Measurements from ENCODE around the gene PPM1M. TPM values are rescaled to one million over a fixed set of nuclear protein-coding genes. Genes with fewer than 3 reads are reported as not detected.
A peak's percentile ranks its signal among the peaks of the same experiment; 100 is the strongest.

The PPM1M gene
- total RNA-seq (10 to 100 TPM; 18.2 to 45.0 TPM), polyA plus RNA-seq (10 to 100 TPM; 25.0 to 53.6 TPM)
- long read RNA-seq, donor 1, partial matches to known transcripts = 0 of 3 reads
- long read RNA-seq, donor 1, other reads (novel, unspliced or antisense) = 0 of 3 reads
- long read RNA-seq, donor 2, partial matches to known transcripts = 0 of 1 reads
- long read RNA-seq, donor 2, other reads (novel, unspliced or antisense) = 0 of 1 reads
- long read RNA-seq, donor 3, partial matches to known transcripts = 0 of 2 reads
- long read RNA-seq, donor 3, other reads (novel, unspliced or antisense) = 0 of 2 reads
- long read RNA-seq, donor 4 = 0 reads
- long read RNA-seq, donor 5, partial matches to known transcripts = 0 of 2 reads
- long read RNA-seq, donor 5, other reads (novel, unspliced or antisense) = 0 of 2 reads

- Histone ChIP-seq H3K4me1 (ENCODE audit: control insufficient read depth in 5 of 5, insufficient read depth in 5 of 5, low read length in 5 of 5) (peaks cover 0 to 15% (median 10%) of the 10 kb centered on the region in 5 donors), H3K27me3 (ENCODE audit: control insufficient read depth in 3 of 3, insufficient read depth in 3 of 3, low read length in 2 of 3) (no peaks in the 10 kb centered on the region), H3K4me3 (peak within 1 kb of the TSS; percentile 53), H3K27ac (ENCODE audit: low read depth in 1 of 2, low read length in 1 of 2) (peak within 1 kb of the TSS in 1 of 2 donors; percentile 88), H3K9me3 (ENCODE audit: control insufficient read depth in 4 of 4, insufficient read depth in 3 of 4, low read length in 3 of 4) (peaks cover 0 to 3% (median 0%) of the 10 kb centered on the region in 4 donors), H3K36me3 (ENCODE audit: control insufficient read depth in 4 of 4, insufficient read depth in 4 of 4, low read length in 4 of 4) (peaks cover 0 to 23% (median 12%) of the 10 kb centered on the region in 4 donors), H3K9ac (ENCODE audit: insufficient read depth in 1 of 2, low read length in 2 of 2) (peak within 1 kb of the TSS; percentile 33 to 62)
- ATAC-seq (ENCODE audit: insufficient read depth, low FRiP score) (peak; percentile 15), DNase-seq (peak; percentile 58 to 77 (median 74))
- no peak for TF ChIP-seq CTCF (IDR thresholded peaks at IDR 0.05; ENCODE audit: control extremely low read depth, extremely low read depth)
- WGBS, 2 donors = 1 to 2% methylated on average over 60 to 98 of the region's 98 CpGs
These were observed at the start of gene PPM1M for GRCh38 chr3:52245322-52246263. TSS of gene PPM1M (plus strand) at chr3:52245759. CDS start at chr3:52245825, 66 bp downstream.

- TF ChIP-seq CTCF (IDR thresholded peaks at IDR 0.05; ENCODE audit: control extremely low read depth, extremely low read depth) = no peak
- ATAC-seq (ENCODE audit: insufficient read depth, low FRiP score) (peak; percentile 21), DNase-seq (peak in 2 of 3 donors; percentile 69 to 81)
- Histone ChIP-seq H3K4me1 (ENCODE audit: control insufficient read depth in 5 of 5, insufficient read depth in 5 of 5, low read length in 5 of 5) (peaks cover 12 to 74% (median 43%) of the 10 kb centered on the region in 5 donors), H3K4me3 (no peak overlapping the region), H3K36me3 (ENCODE audit: control insufficient read depth in 4 of 4, insufficient read depth in 4 of 4, low read length in 4 of 4) (peaks cover 0 to 8% (median 4%) of the 10 kb centered on the region in 4 donors), H3K9me3 (ENCODE audit: control insufficient read depth in 4 of 4, insufficient read depth in 3 of 4, low read length in 3 of 4) (no peaks in the 10 kb centered on the region), H3K27me3 (ENCODE audit: control insufficient read depth in 3 of 3, insufficient read depth in 3 of 3, low read length in 2 of 3) (no peaks in the 10 kb centered on the region), H3K27ac (ENCODE audit: low read depth in 1 of 2, low read length in 1 of 2) (peak overlapping the region; percentile 10 to 90), H3K9ac (ENCODE audit: insufficient read depth in 1 of 2, low read length in 2 of 2) (peak overlapping the region in 1 of 2 donors; percentile 14)
- WGBS, 2 donors = 36 to 44% methylated on average over 10 of the region's 10 CpGs
These were observed 49.7 kb upstream of the PPM1M start for GRCh38 chr3:52195823-52196331.

- Histone ChIP-seq H3K27me3 (ENCODE audit: control insufficient read depth in 3 of 3, insufficient read depth in 3 of 3, low read length in 2 of 3) (no peaks in the 10 kb centered on the region), H3K4me1 (ENCODE audit: control insufficient read depth in 5 of 5, insufficient read depth in 5 of 5, low read length in 5 of 5) (peaks cover 12 to 64% (median 39%) of the 10 kb centered on the region in 5 donors), H3K9me3 (ENCODE audit: control insufficient read depth in 4 of 4, insufficient read depth in 3 of 4, low read length in 3 of 4) (no peaks in the 10 kb centered on the region), H3K4me3 (no peak overlapping the region), H3K27ac (ENCODE audit: low read depth in 1 of 2, low read length in 1 of 2) (peak overlapping the region in 1 of 2 donors; percentile 90), H3K36me3 (ENCODE audit: control insufficient read depth in 4 of 4, insufficient read depth in 4 of 4, low read length in 4 of 4) (peaks cover 0 to 12% (median 6%) of the 10 kb centered on the region in 4 donors), H3K9ac (ENCODE audit: insufficient read depth in 1 of 2, low read length in 2 of 2) (no peak overlapping the region)
- DNase-seq = peak in 1 of 3 donors; percentile 47
- TF ChIP-seq CTCF (IDR thresholded peaks at IDR 0.05; ENCODE audit: control extremely low read depth, extremely low read depth) = no peak
- ATAC-seq (ENCODE audit: insufficient read depth, low FRiP score) = no peak
- 40 to 62% methylated on average over 3 of the region's 3 CpGs for WGBS, 2 donors
These were observed 48.6 kb upstream of the PPM1M start for GRCh38 chr3:52196977-52197376.
